ENCODE results near the gene C1orf105. TPM values are rescaled to one million over a fixed set of nuclear protein-coding genes. Genes with fewer than 3 reads are reported as not detected.

C1orf105 gene
- total and polyA plus RNA-seq, 2 of the 8 experiments (the other 6 are each of a cell fraction or from before 2014, with no cell fraction given): not detected

- no peak overlapping the region for H3K9ac ChIP-seq (replicated peaks in 1 of 4; ENCODE audit: extremely low read depth in 1 of 4, low read depth in 3 of 4, low read length in 3 of 4)
- no peak for TF ChIP-seq NANOG (IDR thresholded peaks at IDR 0.05; ENCODE audit: insufficient read depth, low read depth, low read length, poor library complexity, severe bottlenecking)
- TF ChIP-seq POU5F1 (IDR thresholded peaks at IDR 0.05; ENCODE audit: low read depth, low read length): no peak
- no peak for TF ChIP-seq KDM1A (IDR thresholded peaks at IDR 0.05; ENCODE audit: borderline replicate concordance, low read length)
- no peak for TF ChIP-seq CHD1 (IDR thresholded peaks at IDR 0.05; ENCODE audit: low read depth, low read length)
- TF ChIP-seq ATF3 (IDR thresholded peaks at IDR 0.05; ENCODE audit: insufficient read depth, low read depth, low read length): no peak
- no peak for TF ChIP-seq CBX5 (IDR thresholded peaks at IDR 0.05; ENCODE audit: low read depth, low read length)
- no peak overlapping the region for H3K27ac ChIP-seq (ENCODE audit: low read depth, low read length)
- ChIA-PET POLR2A (ENCODE audit: partially characterized antibody) (interaction anchor here (0.9 kb wide), 1 partner anchor 35 kb away, joined by 3 read pairs; no protein-coding TSS in a partner anchor), CTCF (ENCODE audit: partially characterized antibody) (interaction anchor here (0.6 to 1.9 kb wide), 18 partner anchors 9 to 594 kb away, joined by 3 to 8 read pairs (median 3); partner anchors contain the start of gene C1orf105)
- H3K4me1 ChIP-seq (replicated peaks in 1 of 4; ENCODE audit: control insufficient read depth in 3 of 4, insufficient read depth in 4 of 4, low read length in 3 of 4): peaks cover 6 to 14% (median 10%) of the 10 kb centered on the region in 4 experiments
- no peak overlapping the region for H4K8ac ChIP-seq (ENCODE audit: extremely low read depth, insufficient read depth, low read length)
- DNase-seq (ENCODE audit: low read depth in 1 of 2, low spot score in 2 of 2) (no peak), FAIRE-seq (no peak)
- H3K79me2 ChIP-seq (ENCODE audit: control insufficient read depth in 1 of 2, insufficient read depth in 2 of 2, low read length in 2 of 2): no peaks in the 10 kb centered on the region
- H2BK20ac ChIP-seq (ENCODE audit: low read length): no peak overlapping the region
- no peak overlapping the region for H3K4me3 ChIP-seq (ENCODE audit: extremely low read depth in 1 of 4, insufficient read depth in 2 of 4, low read depth in 3 of 4, low read length in 4 of 4)
- H2BK12ac ChIP-seq (ENCODE audit: low read depth, low read length): no peak overlapping the region
- H3K18ac ChIP-seq (ENCODE audit: extremely low read depth, low read length): no peak overlapping the region
- no peaks in the 10 kb centered on the region for H4K20me1 ChIP-seq (replicated peaks in 1 of 2; ENCODE audit: control insufficient read depth in 1 of 2, insufficient read depth in 2 of 2, low read length in 2 of 2)
- H3K27me3 ChIP-seq (replicated peaks in 1 of 4; ENCODE audit: control insufficient read depth in 3 of 4, extremely low read depth in 1 of 4, insufficient read depth in 3 of 4, low read length in 3 of 4): no peaks in the 10 kb centered on the region
- H2AK5ac ChIP-seq (ENCODE audit: low read depth, low read length): no peak overlapping the region
- no peak overlapping the region for H3K14ac ChIP-seq (ENCODE audit: insufficient read length)
- 94% methylated on average over 4 of the region's 5 CpGs; no CpG with 5 or more reads in 1 of the 2 experiments for WGBS, 2 experiments (ENCODE audit: extremely low coverage in 1 of 2, insufficient coverage in 1 of 2, insufficient read length in 1 of 2, insufficient replicate concordance in 2 of 2, low coverage in 1 of 2, low lambda C conversion rate in 2 of 2, missing lambda C conversion rate in 1 of 2)
- H3K36me3 ChIP-seq (ENCODE audit: control insufficient read depth in 2 of 4, insufficient read depth in 4 of 4, low read length in 3 of 4): no peaks in the 10 kb centered on the region
- no peaks in the 10 kb centered on the region for H3K9me3 ChIP-seq (ENCODE audit: insufficient read depth in 2 of 2, low read depth in 1 of 2, low read length in 1 of 2)
- H2BK15ac ChIP-seq (ENCODE audit: low read length): no peak overlapping the region
- H2BK5ac ChIP-seq (ENCODE audit: low read depth, low read length): no peak overlapping the region
- no peak overlapping the region for H4K91ac ChIP-seq (replicated peaks; ENCODE audit: insufficient read length, low read length)
- H3K79me1 ChIP-seq (ENCODE audit: low read depth, low read length): no peaks in the 10 kb centered on the region
- no peak overlapping the region for H3K56ac ChIP-seq (replicated peaks; ENCODE audit: insufficient read length, low read depth, low read length)
- H2BK120ac ChIP-seq (replicated peaks; ENCODE audit: low read depth, low read length): no peak overlapping the region
- no peak overlapping the region for H2AFZ ChIP-seq (ENCODE audit: low read length)
- no peak overlapping the region for H3K4me2 ChIP-seq (ENCODE audit: insufficient read depth in 1 of 2, low read depth in 2 of 2, low read length in 2 of 2)
- H3K23ac ChIP-seq (ENCODE audit: insufficient read length): no peak overlapping the region
- no peak overlapping the region for H3K4ac ChIP-seq (replicated peaks; ENCODE audit: insufficient read length, low read depth, low read length)
- no peaks in the 10 kb centered on the region for H3K23me2 ChIP-seq (ENCODE audit: low read depth, low read length)
- H4K5ac ChIP-seq (ENCODE audit: insufficient read length, low read depth, low read length): no peak overlapping the region
Measured at GRCh38 chr1:172394811-172395210, 25.7 kb upstream of the C1orf105 start.
